Activated B cell treated with CpG ODN at 0.5 μM for 24 hours (primary cell): ENCODE data around the gene LYZ. TPM values are rescaled to one million over a fixed set of nuclear protein-coding genes. Genes with fewer than 3 reads are reported as not detected.

Experiments
- ATAC-seq: fragments of 200-7000 bp; cut with Tn5 transposase; one replicate; pipeline ENCODE4 v1.10.0; 2021; ENCODE audit warnings: low read depth, mild to moderate bottlenecking, moderate library complexity
- CTCF ChIA-PET: fragments of 350-600 bp; sonication (Branson Sonifier 250); formaldehyde crosslinking; loops from one replicate; lab custom pipeline; 2021; ENCODE audit warnings: antibody characterized with exemption; lab: Charles Lee
- POLR2A ChIA-PET: fragments of 350-600 bp; sonication (Branson Sonifier 250); formaldehyde crosslinking; loops from one replicate; lab custom pipeline; 2021; ENCODE audit warnings: antibody characterized with exemption; lab: Charles Lee
- DNase-seq: peaks from one replicate; pipeline ENCODE4 v3.0.0; 2022
- H3K27ac Mint-ChIP-seq: one replicate; pipeline ENCODE4 v1.8.0; 2020; ENCODE audit warnings: mixed read lengths
- H3K27me3 Mint-ChIP-seq: one replicate; pipeline ENCODE4 v1.8.0; 2021; ENCODE audit warnings: mixed read lengths
- H3K36me3 Mint-ChIP-seq: one replicate; pipeline ENCODE4 v1.8.0; 2021; ENCODE audit warnings: low read depth, mixed read lengths
- H3K4me1 Mint-ChIP-seq: one replicate; pipeline ENCODE4 v1.8.0; 2021; ENCODE audit warnings: mixed read lengths
- H3K4me3 Mint-ChIP-seq: one replicate; pipeline ENCODE4 v1.8.0; 2020; ENCODE audit warnings: mild to moderate bottlenecking, mixed read lengths
- H3K9me3 Mint-ChIP-seq: one replicate; pipeline ENCODE4 v1.8.0; 2020; ENCODE audit warnings: mixed read lengths
- intact Hi-C: fragments of 100-400 bp; cut with micrococcal nuclease; formaldehyde crosslinking; loops from one replicate; pipeline ENCODE4 v1.15.1; 2024
- total RNA-seq: library from RNA; stranded (reverse); gene quantifications from 2 replicates; pipeline ENCODE4 v1.2.3, GENCODE V29; 2022
- TF ChIP-seq, protein P1 (sequence below): fragments of 200-600 bp; IDR thresholded peaks from one replicate; pipeline ENCODE4 v1.8.0; 2022; ENCODE audit warnings: antibody characterized with exemption, mild to moderate bottlenecking

The LYZ gene
- total RNA-seq, 1 donor from 2014 or later, result 4.0 TPM

DNA sequence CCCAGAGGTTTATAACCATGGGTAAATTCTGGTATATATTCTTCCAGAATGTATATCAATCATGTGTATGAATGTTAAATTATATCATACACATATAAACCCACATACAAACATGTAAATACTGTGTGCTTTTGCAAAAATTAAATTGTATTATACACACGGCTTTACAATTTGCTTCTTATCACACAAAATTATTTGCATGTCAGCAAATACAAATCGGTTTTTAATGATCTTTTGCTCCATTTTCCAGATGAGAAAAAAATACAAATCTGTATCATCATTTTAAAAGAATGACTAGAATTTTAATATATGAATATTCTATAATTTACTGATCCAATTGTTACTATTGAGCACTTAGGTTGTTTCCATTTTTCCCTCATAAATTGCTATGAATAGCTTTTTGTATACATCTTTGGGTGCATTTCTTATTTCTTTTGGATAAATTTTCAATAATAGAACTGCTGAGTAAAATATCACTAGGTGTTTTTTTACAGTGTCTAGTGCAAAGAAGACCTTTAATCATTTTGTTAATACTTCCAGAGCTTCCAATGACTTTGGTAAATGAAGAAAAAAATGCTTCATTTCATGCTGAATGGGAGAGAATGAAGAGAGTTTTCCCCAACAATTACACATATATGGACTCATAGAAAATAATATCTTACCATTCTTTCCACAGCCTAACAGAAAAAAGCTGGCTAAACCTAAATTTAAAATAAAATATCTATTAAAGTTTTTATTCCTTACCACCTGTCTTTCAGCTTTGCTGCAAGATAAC is 3.5 kb downstream of the LYZ start:
- ChIA-PET CTCF (no interaction called here), POLR2A (no interaction called here)
- Mint-ChIP-seq H3K4me1 (peaks cover 9% of the 10 kb centered on the region), H3K27me3 (no peaks in the 10 kb centered on the region), H3K36me3 (no peaks in the 10 kb centered on the region), H3K9me3 (no peaks in the 10 kb centered on the region), H3K4me3 (no peak overlapping the region), H3K27ac (no peak overlapping the region)
- DNase-seq (no peak), ATAC-seq (no peak)
- TF ChIP-seq, protein P1, sequence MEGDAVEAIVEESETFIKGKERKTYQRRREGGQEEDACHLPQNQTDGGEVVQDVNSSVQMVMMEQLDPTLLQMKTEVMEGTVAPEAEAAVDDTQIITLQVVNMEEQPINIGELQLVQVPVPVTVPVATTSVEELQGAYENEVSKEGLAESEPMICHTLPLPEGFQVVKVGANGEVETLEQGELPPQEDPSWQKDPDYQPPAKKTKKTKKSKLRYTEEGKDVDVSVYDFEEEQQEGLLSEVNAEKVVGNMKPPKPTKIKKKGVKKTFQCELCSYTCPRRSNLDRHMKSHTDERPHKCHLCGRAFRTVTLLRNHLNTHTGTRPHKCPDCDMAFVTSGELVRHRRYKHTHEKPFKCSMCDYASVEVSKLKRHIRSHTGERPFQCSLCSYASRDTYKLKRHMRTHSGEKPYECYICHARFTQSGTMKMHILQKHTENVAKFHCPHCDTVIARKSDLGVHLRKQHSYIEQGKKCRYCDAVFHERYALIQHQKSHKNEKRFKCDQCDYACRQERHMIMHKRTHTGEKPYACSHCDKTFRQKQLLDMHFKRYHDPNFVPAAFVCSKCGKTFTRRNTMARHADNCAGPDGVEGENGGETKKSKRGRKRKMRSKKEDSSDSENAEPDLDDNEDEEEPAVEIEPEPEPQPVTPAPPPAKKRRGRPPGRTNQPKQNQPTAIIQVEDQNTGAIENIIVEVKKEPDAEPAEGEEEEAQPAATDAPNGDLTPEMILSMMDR, result no peak
- intact Hi-C loops, result loop anchor here (10.0 kb wide), 1 partner anchor 1013 kb away; the partner anchor contains the start of gene KCNMB4

DNA sequence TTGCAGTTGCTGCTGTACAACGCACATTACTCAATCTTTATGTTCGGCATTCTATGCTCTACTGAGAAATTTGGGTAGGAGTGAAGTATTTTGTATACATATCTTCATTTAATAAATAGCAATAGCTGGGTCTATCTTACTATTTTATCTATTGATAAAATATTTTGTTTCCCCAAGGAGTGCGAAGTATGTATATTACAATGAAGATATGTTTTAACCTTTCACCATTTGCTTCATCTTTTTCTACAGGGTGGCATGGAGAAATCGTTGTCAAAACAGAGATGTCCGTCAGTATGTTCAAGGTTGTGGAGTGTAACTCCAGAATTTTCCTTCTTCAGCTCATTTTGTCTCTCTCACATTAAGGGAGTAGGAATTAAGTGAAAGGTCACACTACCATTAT is 4.7 kb downstream of the LYZ start:
- Mint-ChIP-seq H3K27ac (no peak overlapping the region), H3K4me3 (no peak overlapping the region), H3K4me1 (peaks cover 11% of the 10 kb centered on the region), H3K9me3 (no peaks in the 10 kb centered on the region), H3K27me3 (no peaks in the 10 kb centered on the region), H3K36me3 (no peaks in the 10 kb centered on the region)
- ATAC-seq (no peak), DNase-seq (no peak)
- POLR2A ChIA-PET, result no interaction called here
- intact Hi-C loops, result loop anchor here (10.0 kb wide), 1 partner anchor 1012 kb away; the partner anchor contains the start of gene KCNMB4
- TF ChIP-seq, protein P1, result no peak
- CTCF ChIA-PET, result no interaction called here

DNA sequence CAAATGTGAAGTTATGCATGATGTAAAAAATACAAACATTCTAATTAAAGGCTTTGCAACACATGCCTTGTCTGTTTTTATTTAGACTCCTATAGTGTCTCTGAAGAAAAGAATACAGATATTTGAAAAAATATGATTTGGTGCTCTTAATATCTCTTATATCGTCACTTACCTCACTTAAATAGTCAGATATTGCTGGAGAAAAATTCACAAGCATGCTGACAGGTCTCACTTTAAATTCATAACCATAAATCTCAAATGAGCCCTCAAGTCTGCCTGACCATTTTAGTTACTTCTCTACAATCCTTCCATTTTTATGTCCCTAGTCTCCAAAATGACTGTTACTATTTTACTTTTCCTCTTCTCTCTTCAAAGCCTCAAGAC is 6.0 kb downstream of the LYZ start:
- H3K27me3 Mint-ChIP-seq, result no peaks in the 10 kb centered on the region

DNA sequence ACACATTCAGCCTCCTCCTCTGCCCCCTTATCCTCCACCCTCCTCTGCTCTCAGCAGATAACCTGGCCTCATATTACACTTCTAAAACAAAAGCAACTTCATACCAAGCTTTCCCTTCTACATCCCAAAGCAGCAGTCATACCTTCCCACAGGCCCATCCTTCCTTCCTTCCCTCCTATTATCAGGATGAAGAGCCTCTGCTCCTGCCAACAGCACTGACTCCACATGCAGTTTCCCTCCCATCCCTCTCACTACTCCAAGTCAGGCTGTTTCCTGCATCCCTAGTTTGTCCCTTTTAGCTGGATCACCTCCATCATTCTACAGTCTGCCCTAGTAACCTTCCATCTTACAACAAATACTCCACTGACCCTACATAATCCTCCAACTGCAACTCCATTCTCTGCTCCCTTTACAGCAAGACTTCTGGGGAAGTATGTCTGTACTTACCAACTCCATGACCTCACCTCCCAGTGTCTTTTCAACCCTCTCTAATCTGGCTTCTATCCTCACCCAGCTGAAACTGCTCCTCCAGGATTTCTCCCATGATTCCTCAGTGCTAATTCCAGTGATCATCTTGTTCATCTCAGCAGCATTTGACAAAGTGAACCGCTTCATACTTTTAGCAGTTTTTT is 6.5 kb downstream of the LYZ start:
- ChIA-PET POLR2A (no interaction called here), CTCF (interaction anchor here (1.0 kb wide), 1 partner anchor 217 kb away, joined by 5 read pairs; no protein-coding TSS in a partner anchor)
- Mint-ChIP-seq H3K27me3 (no peaks in the 10 kb centered on the region), H3K4me1 (peaks cover 12% of the 10 kb centered on the region), H3K36me3 (no peaks in the 10 kb centered on the region), H3K4me3 (no peak overlapping the region), H3K9me3 (no peaks in the 10 kb centered on the region), H3K27ac (no peak overlapping the region)
- DNase-seq, result no peak
- TF ChIP-seq, protein P1, result no peak
- intact Hi-C loops, result loop anchor here (5.0 to 10.0 kb wide), 3 partner anchors 112 to 1010 kb away; partner anchors contain the start of genes KCNMB4 and MDM2
- ATAC-seq, result no peak

More for the DNA sequence above, 6.0 kb downstream of the LYZ start:
- Mint-ChIP-seq H3K4me1 (peaks cover 8% of the 10 kb centered on the region), H3K4me3 (no peak overlapping the region), H3K9me3 (no peaks in the 10 kb centered on the region), H3K36me3 (no peaks in the 10 kb centered on the region), H3K27ac (no peak overlapping the region)
- TF ChIP-seq, protein P1, result no peak
- DNase-seq, result no peak
- ChIA-PET POLR2A (no interaction called here), CTCF (no interaction called here)
- ATAC-seq, result no peak
- intact Hi-C loops, result loop anchor here (10.0 kb wide), 1 partner anchor 1011 kb away; the partner anchor contains the start of gene KCNMB4
